ENCODE measurements around the gene PCDH8. TPM values are rescaled to one million over a fixed set of nuclear protein-coding genes. Genes with fewer than 3 reads are reported as not detected.

Gene PCDH8
- total and polyA plus RNA-seq, 2 donors: 0.52 to 1.1 TPM

DNA sequence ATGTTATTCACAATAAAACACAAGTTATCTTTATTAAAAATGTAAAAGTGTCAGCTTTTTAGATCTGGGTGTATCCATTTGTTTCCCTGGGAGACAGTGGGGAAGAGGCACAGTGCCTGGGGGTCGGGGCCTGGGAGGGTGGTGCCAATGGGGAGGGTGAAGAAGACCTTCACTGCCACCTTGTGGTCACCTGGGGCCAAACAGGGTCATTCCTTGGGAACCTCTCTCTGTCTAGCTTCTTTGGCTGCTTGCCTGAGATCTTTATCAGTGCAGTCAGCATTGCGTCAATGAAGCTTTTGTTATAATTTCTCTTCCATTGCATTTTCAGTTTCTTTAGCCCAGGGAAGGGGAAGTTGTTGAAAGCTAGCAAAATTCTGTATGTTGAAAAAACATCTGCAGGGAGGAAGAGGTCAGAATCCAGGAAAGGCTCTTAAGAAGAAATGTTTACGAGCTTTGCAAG is 39.1 kb downstream of the PCDH8 start:
- DNase-seq (ENCODE audit: low read depth in 6 of 9, low spot score in 9 of 9): peak in 8 of 9 donors; percentile 9 to 66 (median 28)
- Histone ChIP-seq H3K4me1 (ENCODE audit: control insufficient read depth in 2 of 2, insufficient read depth in 2 of 2, low read length in 2 of 2) (no peaks in the 10 kb centered on the region), H3K4me3 (ENCODE audit: low read length in 2 of 2) (no peak overlapping the region), H3K27ac (ENCODE audit: low read depth in 1 of 2, low read length in 1 of 2) (no peak overlapping the region), H3K36me3 (ENCODE audit: control insufficient read depth in 2 of 2, insufficient read depth in 2 of 2, low read length in 1 of 2) (no peaks in the 10 kb centered on the region), H3K9me3 (ENCODE audit: control insufficient read depth in 2 of 2, insufficient read depth in 1 of 2, low read length in 1 of 2) (no peaks in the 10 kb centered on the region), H3K27me3 (ENCODE audit: control insufficient read depth in 2 of 2, insufficient read depth in 1 of 2, low read length in 1 of 2) (no peaks in the 10 kb centered on the region)
- 6% methylated on average over 3 of the region's 3 CpGs for WGBS

DNA sequence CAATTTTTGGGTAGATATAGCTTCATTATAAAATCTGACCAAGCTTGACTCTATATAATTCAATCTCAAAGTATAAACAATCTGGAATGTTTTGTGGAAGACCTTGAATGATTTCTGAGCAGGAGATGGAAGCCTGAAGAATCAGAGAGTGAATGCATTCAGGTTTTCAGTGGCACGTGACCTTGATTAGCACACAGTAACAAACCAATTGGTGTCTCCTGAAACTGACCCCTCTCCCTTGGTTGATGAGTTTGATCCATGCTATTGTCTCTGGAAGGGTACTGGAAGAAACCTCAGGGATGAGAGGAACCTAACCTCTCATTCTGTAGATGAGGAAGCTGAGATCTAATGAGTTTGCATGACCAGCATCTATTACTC is 39.6 kb downstream of the PCDH8 start:
- DNase-seq (ENCODE audit: low read depth in 6 of 9, low spot score in 9 of 9): no peak
- H3K36me3 ChIP-seq (ENCODE audit: control insufficient read depth in 2 of 2, insufficient read depth in 2 of 2, low read length in 1 of 2): no peaks in the 10 kb centered on the region
- H3K27ac ChIP-seq (ENCODE audit: low read depth in 1 of 2, low read length in 1 of 2): no peak overlapping the region
- H3K4me3 ChIP-seq (ENCODE audit: low read length in 2 of 2): no peak overlapping the region
- H3K27me3 ChIP-seq (ENCODE audit: control insufficient read depth in 2 of 2, insufficient read depth in 1 of 2, low read length in 1 of 2): no peaks in the 10 kb centered on the region
- H3K4me1 ChIP-seq (ENCODE audit: control insufficient read depth in 2 of 2, insufficient read depth in 2 of 2, low read length in 2 of 2): no peaks in the 10 kb centered on the region
- 91% methylated on average over 1 of the region's 1 CpG for WGBS
- no peaks in the 10 kb centered on the region for H3K9me3 ChIP-seq (ENCODE audit: control insufficient read depth in 2 of 2, insufficient read depth in 1 of 2, low read length in 1 of 2)

DNA sequence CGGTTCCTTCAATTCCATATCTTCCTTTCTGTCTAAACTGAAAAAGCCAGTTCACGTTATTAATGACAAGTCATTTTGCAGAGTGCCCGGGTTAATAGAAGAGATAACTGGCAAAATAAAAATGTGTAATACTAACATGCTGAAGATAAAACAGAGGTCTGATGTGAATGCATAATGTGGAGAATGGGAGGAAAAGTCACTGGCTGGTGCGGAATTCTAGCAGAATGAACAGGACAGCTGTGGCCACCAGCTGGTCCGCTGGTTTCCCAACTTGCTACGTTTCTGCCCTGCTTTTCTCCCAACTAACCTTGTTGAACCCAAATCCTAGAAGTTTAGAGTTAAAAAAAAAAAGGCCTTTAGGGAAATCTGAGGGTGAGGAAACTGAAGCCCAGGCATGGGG is 42.4 kb downstream of the PCDH8 start:
- H3K9me3 ChIP-seq (ENCODE audit: control insufficient read depth in 2 of 2, insufficient read depth in 1 of 2, low read length in 1 of 2): no peaks in the 10 kb centered on the region
- 96% methylated on average over 6 of the region's 6 CpGs for WGBS

DNA sequence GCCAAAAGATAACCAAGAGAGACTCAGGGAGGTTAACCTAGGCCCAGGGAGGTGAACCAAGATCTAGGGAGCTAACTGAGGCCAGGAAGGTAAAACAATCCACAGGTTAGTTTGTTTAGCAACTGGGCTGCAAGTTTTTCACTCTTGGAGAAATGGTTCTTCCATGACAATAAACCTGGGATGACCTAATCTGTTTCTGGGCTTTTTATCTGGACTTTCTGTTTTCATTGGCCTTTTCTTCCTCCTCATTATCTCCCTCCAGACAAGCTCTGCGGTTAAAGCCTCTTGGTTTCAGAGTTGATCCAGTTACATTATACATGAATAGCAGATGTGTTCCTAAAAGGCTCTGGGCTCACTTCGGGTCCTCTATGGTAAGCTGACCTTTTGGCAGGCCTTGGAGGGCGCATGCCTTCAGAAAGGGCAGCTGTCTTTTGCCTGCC is 44.2 kb downstream of the PCDH8 start:
- no peaks in the 10 kb centered on the region for H3K9me3 ChIP-seq (ENCODE audit: control insufficient read depth in 2 of 2, insufficient read depth in 1 of 2, low read length in 1 of 2)
- no peak for DNase-seq (ENCODE audit: low read depth in 6 of 9, low spot score in 9 of 9)
- no peak overlapping the region for H3K4me3 ChIP-seq (ENCODE audit: low read length in 2 of 2)
- 94% methylated on average over 3 of the region's 3 CpGs for WGBS
- H3K36me3 ChIP-seq (ENCODE audit: control insufficient read depth in 2 of 2, insufficient read depth in 2 of 2, low read length in 1 of 2): no peaks in the 10 kb centered on the region
- H3K27ac ChIP-seq (ENCODE audit: low read depth in 1 of 2, low read length in 1 of 2): no peak overlapping the region
- H3K4me1 ChIP-seq (ENCODE audit: control insufficient read depth in 2 of 2, insufficient read depth in 2 of 2, low read length in 2 of 2): no peaks in the 10 kb centered on the region
- H3K27me3 ChIP-seq (ENCODE audit: control insufficient read depth in 2 of 2, insufficient read depth in 1 of 2, low read length in 1 of 2): no peaks in the 10 kb centered on the region

More for the DNA sequence above, 42.4 kb downstream of the PCDH8 start:
- no peak for DNase-seq (ENCODE audit: low read depth in 6 of 9, low spot score in 9 of 9)
- Histone ChIP-seq H3K4me1 (ENCODE audit: control insufficient read depth in 2 of 2, insufficient read depth in 2 of 2, low read length in 2 of 2) (no peaks in the 10 kb centered on the region), H3K27me3 (ENCODE audit: control insufficient read depth in 2 of 2, insufficient read depth in 1 of 2, low read length in 1 of 2) (no peaks in the 10 kb centered on the region), H3K36me3 (ENCODE audit: control insufficient read depth in 2 of 2, insufficient read depth in 2 of 2, low read length in 1 of 2) (no peaks in the 10 kb centered on the region), H3K4me3 (ENCODE audit: low read length in 2 of 2) (no peak overlapping the region), H3K27ac (ENCODE audit: low read depth in 1 of 2, low read length in 1 of 2) (no peak overlapping the region)

DNA sequence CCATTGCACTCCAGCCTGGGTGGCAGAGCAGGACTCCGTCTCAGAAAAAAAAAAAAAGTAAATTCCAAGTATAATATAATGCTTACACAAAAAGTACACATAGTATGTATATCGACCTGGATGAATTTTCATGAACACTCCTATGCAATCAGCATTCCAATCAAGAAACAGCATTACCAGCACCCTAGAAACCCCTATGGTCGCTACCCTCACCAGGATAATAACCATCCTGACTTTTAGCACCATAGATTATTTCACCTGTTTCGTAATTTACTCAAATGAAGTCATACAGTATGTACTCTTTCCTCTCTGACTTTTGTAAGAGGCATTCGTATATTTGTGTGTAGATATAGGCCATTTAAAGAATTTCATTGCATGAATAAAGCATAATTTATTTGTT is 47.6 kb downstream of the PCDH8 start:
- DNase-seq (ENCODE audit: low read depth in 6 of 9, low spot score in 9 of 9): no peak
- no peaks in the 10 kb centered on the region for H3K4me1 ChIP-seq (ENCODE audit: control insufficient read depth in 2 of 2, insufficient read depth in 2 of 2, low read length in 2 of 2)
- H3K27me3 ChIP-seq (ENCODE audit: control insufficient read depth in 2 of 2, insufficient read depth in 1 of 2, low read length in 1 of 2): peaks cover 0 to 2% of the 10 kb centered on the region in 2 donors
- 94% methylated on average over 5 of the region's 5 CpGs for WGBS
- H3K4me3 ChIP-seq (ENCODE audit: low read length in 2 of 2): no peak overlapping the region
- H3K9me3 ChIP-seq (ENCODE audit: control insufficient read depth in 2 of 2, insufficient read depth in 1 of 2, low read length in 1 of 2): no peaks in the 10 kb centered on the region
- no peak overlapping the region for H3K27ac ChIP-seq (ENCODE audit: low read depth in 1 of 2, low read length in 1 of 2)
- no peaks in the 10 kb centered on the region for H3K36me3 ChIP-seq (ENCODE audit: control insufficient read depth in 2 of 2, insufficient read depth in 2 of 2, low read length in 1 of 2)

DNA sequence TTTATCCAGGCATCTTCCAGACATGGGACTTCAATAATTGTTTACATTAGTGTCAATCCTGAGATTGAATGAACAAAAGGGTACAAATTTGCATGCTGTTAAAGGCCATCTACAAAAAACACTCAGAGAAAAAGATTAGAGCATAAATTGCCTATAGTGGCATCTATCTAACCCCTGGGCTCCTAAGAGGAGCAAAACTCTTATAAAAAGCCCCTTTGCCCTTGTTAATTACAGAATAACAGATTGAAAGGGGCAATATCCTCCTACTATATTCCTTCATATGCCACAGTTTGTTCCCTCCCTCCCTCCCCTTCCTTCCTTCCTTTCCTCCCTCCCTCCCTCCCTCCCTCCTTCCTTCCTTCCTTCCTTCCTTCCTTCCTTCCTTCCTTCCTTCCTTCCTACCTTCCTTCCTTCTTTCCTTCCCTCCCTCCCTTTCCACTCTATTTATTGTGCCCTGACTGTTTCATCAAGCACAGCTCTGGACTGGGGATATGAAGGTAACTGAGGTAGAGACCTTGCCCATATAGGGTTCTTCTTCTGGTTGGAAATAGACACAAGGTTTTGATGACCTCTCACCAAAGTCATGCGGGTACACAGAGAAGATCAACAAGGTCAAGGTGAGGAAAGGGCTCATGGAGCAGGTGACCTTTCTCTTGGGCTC is 49.5 kb downstream of the PCDH8 start:
- Histone ChIP-seq H3K36me3 (ENCODE audit: control insufficient read depth in 2 of 2, insufficient read depth in 2 of 2, low read length in 1 of 2) (no peaks in the 10 kb centered on the region), H3K9me3 (ENCODE audit: control insufficient read depth in 2 of 2, insufficient read depth in 1 of 2, low read length in 1 of 2) (no peaks in the 10 kb centered on the region), H3K27ac (ENCODE audit: low read depth in 1 of 2, low read length in 1 of 2) (no peak overlapping the region), H3K27me3 (ENCODE audit: control insufficient read depth in 2 of 2, insufficient read depth in 1 of 2, low read length in 1 of 2) (peaks cover 0 to 2% of the 10 kb centered on the region in 2 donors), H3K4me3 (ENCODE audit: low read length in 2 of 2) (no peak overlapping the region), H3K4me1 (ENCODE audit: control insufficient read depth in 2 of 2, insufficient read depth in 2 of 2, low read length in 2 of 2) (no peaks in the 10 kb centered on the region)
- DNase-seq (ENCODE audit: low read depth in 6 of 9, low spot score in 9 of 9): no peak
- WGBS: 0% methylated on average over 1 of the region's 1 CpG

DNA sequence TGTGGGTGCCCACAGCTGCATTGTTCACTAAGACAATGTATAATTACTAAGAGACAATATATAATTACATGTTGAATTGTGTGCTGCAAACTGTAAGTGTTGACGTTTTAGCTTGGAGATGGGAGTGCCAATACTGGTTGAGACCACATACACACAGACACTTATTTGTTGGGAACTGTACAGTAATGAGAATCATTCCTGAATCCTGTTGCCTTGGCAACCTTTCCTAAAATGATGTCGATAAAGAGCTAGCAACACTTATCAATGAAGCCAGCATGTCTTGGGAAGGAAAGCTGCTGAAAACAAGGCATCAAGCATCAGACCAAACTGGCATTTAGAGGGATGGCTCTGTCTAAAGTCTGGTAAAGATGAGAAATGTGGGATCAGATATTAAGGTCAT is 51.3 kb downstream of the PCDH8 start:
- no peaks in the 10 kb centered on the region for H3K4me1 ChIP-seq (ENCODE audit: control insufficient read depth in 2 of 2, insufficient read depth in 2 of 2, low read length in 2 of 2)
- H3K36me3 ChIP-seq (ENCODE audit: control insufficient read depth in 2 of 2, insufficient read depth in 2 of 2, low read length in 1 of 2): no peaks in the 10 kb centered on the region
- 92% methylated on average over 2 of the region's 2 CpGs for WGBS

DNA sequence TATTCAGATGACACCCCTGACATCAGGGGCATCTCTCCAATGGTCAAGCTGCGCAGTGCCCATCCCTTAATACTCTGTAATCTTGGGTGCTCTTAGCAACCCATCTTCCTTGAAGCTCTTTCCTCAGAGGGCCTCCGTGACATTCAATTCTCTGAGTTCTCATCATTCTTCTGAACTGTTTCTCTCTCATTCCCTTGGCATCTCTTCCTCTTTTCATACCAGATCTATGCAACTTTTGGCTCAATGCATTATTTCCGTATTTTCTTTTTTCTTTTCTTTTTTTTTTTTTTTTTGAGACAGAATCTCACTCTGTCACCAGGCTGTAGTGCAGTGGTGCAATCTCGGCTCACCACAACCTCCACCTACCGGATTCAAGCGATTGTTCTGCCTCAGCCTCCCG is 53.9 kb downstream of the PCDH8 start:
- Histone ChIP-seq H3K36me3 (ENCODE audit: control insufficient read depth in 2 of 2, insufficient read depth in 2 of 2, low read length in 1 of 2) (no peaks in the 10 kb centered on the region), H3K4me3 (ENCODE audit: low read length in 2 of 2) (no peak overlapping the region), H3K9me3 (ENCODE audit: control insufficient read depth in 2 of 2, insufficient read depth in 1 of 2, low read length in 1 of 2) (no peaks in the 10 kb centered on the region), H3K27me3 (ENCODE audit: control insufficient read depth in 2 of 2, insufficient read depth in 1 of 2, low read length in 1 of 2) (peaks cover 0 to 2% of the 10 kb centered on the region in 2 donors), H3K4me1 (ENCODE audit: control insufficient read depth in 2 of 2, insufficient read depth in 2 of 2, low read length in 2 of 2) (no peaks in the 10 kb centered on the region), H3K27ac (ENCODE audit: low read depth in 1 of 2, low read length in 1 of 2) (no peak overlapping the region)
- 95% methylated on average over 7 of the region's 7 CpGs for WGBS
- no peak for DNase-seq (ENCODE audit: low read depth in 6 of 9, low spot score in 9 of 9)

More for the DNA sequence above, 51.3 kb downstream of the PCDH8 start:
- no peak overlapping the region for H3K27ac ChIP-seq (ENCODE audit: low read depth in 1 of 2, low read length in 1 of 2)
- no peaks in the 10 kb centered on the region for H3K9me3 ChIP-seq (ENCODE audit: control insufficient read depth in 2 of 2, insufficient read depth in 1 of 2, low read length in 1 of 2)
- no peak for DNase-seq (ENCODE audit: low read depth in 6 of 9, low spot score in 9 of 9)
- peaks cover 0 to 2% of the 10 kb centered on the region in 2 donors for H3K27me3 ChIP-seq (ENCODE audit: control insufficient read depth in 2 of 2, insufficient read depth in 1 of 2, low read length in 1 of 2)
- no peak overlapping the region for H3K4me3 ChIP-seq (ENCODE audit: low read length in 2 of 2)

DNA sequence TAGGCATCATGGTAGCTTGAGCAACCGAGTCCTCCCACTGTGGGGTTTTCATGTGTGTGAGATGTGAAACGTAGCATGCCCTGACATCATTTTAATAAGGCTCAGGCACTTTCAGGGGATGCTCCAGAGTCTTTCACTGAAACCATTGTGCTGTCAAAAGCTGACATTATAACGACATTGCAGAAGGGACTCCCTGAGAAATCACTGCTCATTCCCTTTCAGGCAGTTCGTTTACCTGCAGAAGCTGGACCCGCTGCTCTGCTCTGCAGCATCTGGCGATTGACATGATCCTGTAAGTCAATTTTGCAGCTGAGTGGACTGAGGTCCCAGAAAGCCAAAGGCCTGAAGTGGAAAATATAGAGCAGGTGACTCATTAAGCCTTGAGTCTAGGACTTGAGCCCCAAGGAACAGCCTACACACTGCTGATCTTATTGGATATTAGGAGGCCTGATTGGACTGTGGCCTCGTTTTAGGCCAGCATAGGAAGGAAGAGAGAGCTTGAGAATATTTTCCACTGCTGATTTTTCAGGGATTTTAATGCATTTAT is 54.9 kb downstream of the PCDH8 start:
- 87% methylated on average over 7 of the region's 7 CpGs for WGBS
- Histone ChIP-seq H3K9me3 (ENCODE audit: control insufficient read depth in 2 of 2, insufficient read depth in 1 of 2, low read length in 1 of 2) (no peaks in the 10 kb centered on the region), H3K36me3 (ENCODE audit: control insufficient read depth in 2 of 2, insufficient read depth in 2 of 2, low read length in 1 of 2) (no peaks in the 10 kb centered on the region), H3K27me3 (ENCODE audit: control insufficient read depth in 2 of 2, insufficient read depth in 1 of 2, low read length in 1 of 2) (peaks cover 0 to 2% of the 10 kb centered on the region in 2 donors), H3K4me3 (ENCODE audit: low read length in 2 of 2) (no peak overlapping the region), H3K4me1 (ENCODE audit: control insufficient read depth in 2 of 2, insufficient read depth in 2 of 2, low read length in 2 of 2) (no peaks in the 10 kb centered on the region), H3K27ac (ENCODE audit: low read depth in 1 of 2, low read length in 1 of 2) (no peak overlapping the region)
- DNase-seq (ENCODE audit: low read depth in 6 of 9, low spot score in 9 of 9): no peak

All from thymus (tissue), 11 donors.